Measurements from ENCODE around the gene PDZRN4. TPM values are rescaled to one million over a fixed set of nuclear protein-coding genes. Genes with fewer than 3 reads are reported as not detected.

The PDZRN4 gene
- total RNA-seq, 1 experiment from 2014 or later = not detected

- ChIA-PET POLR2A (ENCODE audit: low non-redundant PET) (no interaction called here), CTCF (no interaction called here)
- no peak overlapping the region for H3K4me3 ChIP-seq (ENCODE audit: low read depth, low read length, poor library complexity, severe bottlenecking)
- no peak overlapping the region for H3K27ac ChIP-seq (ENCODE audit: low read depth, low read length, poor library complexity, severe bottlenecking)
- no TSS peak for BruUV-seq (replicated peaks)
- intact Hi-C loops (cut with micrococcal nuclease; ENCODE audit: unreplicated experiment) = no loop called here
- TF ChIP-seq CTCF (conservative IDR thresholded peaks at IDR 0.05; ENCODE audit: low read depth, low read length) (no peak), EZH2 (IDR thresholded peaks at IDR 0.05; ENCODE audit: borderline replicate concordance, low read depth, low read length, poor library complexity, severe bottlenecking) (no peak)
- no peaks in the 10 kb centered on the region for H3K9me3 ChIP-seq (ENCODE audit: low read depth, low read length, poor library complexity, severe bottlenecking)
- no peak for DNase-seq (ENCODE audit: low spot score)
- no peaks in the 10 kb centered on the region for H3K4me1 ChIP-seq (ENCODE audit: insufficient read depth, low read length, poor library complexity, severe bottlenecking)
- no peaks in the 10 kb centered on the region for H3K36me3 ChIP-seq (ENCODE audit: insufficient read depth, low read length, poor library complexity, severe bottlenecking)
- H3K27me3 ChIP-seq (replicated peaks; ENCODE audit: insufficient read depth, low read depth, low read length, poor library complexity) = no peaks in the 10 kb centered on the region
Measured at GRCh38 chr12:41242603-41243002, 54.5 kb downstream of the PDZRN4 start.

- H3K27me3 ChIP-seq (replicated peaks; ENCODE audit: insufficient read depth, low read depth, low read length, poor library complexity) = no peaks in the 10 kb centered on the region
- no peak for DNase-seq (ENCODE audit: low spot score)
- no TSS peak for BruUV-seq (replicated peaks)
- H3K4me1 ChIP-seq (ENCODE audit: insufficient read depth, low read length, poor library complexity, severe bottlenecking) = no peaks in the 10 kb centered on the region
- no peaks in the 10 kb centered on the region for H3K9me3 ChIP-seq (ENCODE audit: low read depth, low read length, poor library complexity, severe bottlenecking)
- H3K36me3 ChIP-seq (ENCODE audit: insufficient read depth, low read length, poor library complexity, severe bottlenecking) = no peaks in the 10 kb centered on the region
- no peak overlapping the region for H3K4me3 ChIP-seq (ENCODE audit: low read depth, low read length, poor library complexity, severe bottlenecking)
- CTCF ChIA-PET = no interaction called here
- H3K27ac ChIP-seq (ENCODE audit: low read depth, low read length, poor library complexity, severe bottlenecking) = no peak overlapping the region
- intact Hi-C loops (cut with micrococcal nuclease; ENCODE audit: unreplicated experiment) = no loop called here
- POLR2A ChIA-PET (ENCODE audit: low non-redundant PET) = no interaction called here
- TF ChIP-seq EZH2 (IDR thresholded peaks at IDR 0.05; ENCODE audit: borderline replicate concordance, low read depth, low read length, poor library complexity, severe bottlenecking) (no peak), CTCF (conservative IDR thresholded peaks at IDR 0.05; ENCODE audit: low read depth, low read length) (no peak)
Measured at GRCh38 chr12:41248391-41248790, 60.3 kb downstream of the PDZRN4 start.

GRCh38 chr12:41250748-41251147 is 62.6 kb downstream of the PDZRN4 start:
- no peak overlapping the region for H3K4me3 ChIP-seq (ENCODE audit: low read depth, low read length, poor library complexity, severe bottlenecking)
- H3K9me3 ChIP-seq (ENCODE audit: low read depth, low read length, poor library complexity, severe bottlenecking) = no peaks in the 10 kb centered on the region
- DNase-seq (ENCODE audit: low spot score) = no peak
- ChIA-PET POLR2A (ENCODE audit: low non-redundant PET) (no interaction called here), CTCF (no interaction called here)
- intact Hi-C loops (cut with micrococcal nuclease; ENCODE audit: unreplicated experiment) = loop anchor here (5.0 kb wide), 1 partner anchor 288 kb away; no protein-coding TSS in a partner anchor
- no peak overlapping the region for H3K27ac ChIP-seq (ENCODE audit: low read depth, low read length, poor library complexity, severe bottlenecking)
- TF ChIP-seq CTCF (conservative IDR thresholded peaks at IDR 0.05; ENCODE audit: low read depth, low read length) = no peak
- TF ChIP-seq EZH2 (IDR thresholded peaks at IDR 0.05; ENCODE audit: borderline replicate concordance, low read depth, low read length, poor library complexity, severe bottlenecking) = no peak
- no peaks in the 10 kb centered on the region for H3K27me3 ChIP-seq (replicated peaks; ENCODE audit: insufficient read depth, low read depth, low read length, poor library complexity)
- no TSS peak for BruUV-seq (replicated peaks)
- H3K4me1 ChIP-seq (ENCODE audit: insufficient read depth, low read length, poor library complexity, severe bottlenecking) = no peaks in the 10 kb centered on the region
- no peaks in the 10 kb centered on the region for H3K36me3 ChIP-seq (ENCODE audit: insufficient read depth, low read length, poor library complexity, severe bottlenecking)
